Measurements from ENCODE around the gene RBM39.

RBM39 gene

DNA sequence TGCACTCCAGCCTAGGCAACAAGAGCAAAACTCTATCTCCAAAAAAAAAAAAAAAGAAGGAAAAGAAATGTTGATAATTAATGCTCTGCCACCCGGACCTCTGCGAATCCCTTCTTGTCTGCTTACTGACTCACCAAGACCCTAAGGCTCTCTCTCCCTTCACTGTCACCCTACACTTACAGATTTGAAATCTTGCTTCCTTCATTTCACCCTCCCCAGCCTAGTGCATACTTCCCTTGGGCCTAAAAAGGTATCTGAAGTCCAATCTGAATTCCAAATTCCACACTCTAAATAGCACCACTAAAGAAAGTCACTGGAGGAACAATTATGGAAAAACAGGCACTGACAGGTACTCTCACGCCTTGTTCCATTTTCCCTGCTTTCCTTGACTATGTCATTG is 20.4 kb upstream of the RBM39 start:
- TF ChIP-seq, protein P1, sequence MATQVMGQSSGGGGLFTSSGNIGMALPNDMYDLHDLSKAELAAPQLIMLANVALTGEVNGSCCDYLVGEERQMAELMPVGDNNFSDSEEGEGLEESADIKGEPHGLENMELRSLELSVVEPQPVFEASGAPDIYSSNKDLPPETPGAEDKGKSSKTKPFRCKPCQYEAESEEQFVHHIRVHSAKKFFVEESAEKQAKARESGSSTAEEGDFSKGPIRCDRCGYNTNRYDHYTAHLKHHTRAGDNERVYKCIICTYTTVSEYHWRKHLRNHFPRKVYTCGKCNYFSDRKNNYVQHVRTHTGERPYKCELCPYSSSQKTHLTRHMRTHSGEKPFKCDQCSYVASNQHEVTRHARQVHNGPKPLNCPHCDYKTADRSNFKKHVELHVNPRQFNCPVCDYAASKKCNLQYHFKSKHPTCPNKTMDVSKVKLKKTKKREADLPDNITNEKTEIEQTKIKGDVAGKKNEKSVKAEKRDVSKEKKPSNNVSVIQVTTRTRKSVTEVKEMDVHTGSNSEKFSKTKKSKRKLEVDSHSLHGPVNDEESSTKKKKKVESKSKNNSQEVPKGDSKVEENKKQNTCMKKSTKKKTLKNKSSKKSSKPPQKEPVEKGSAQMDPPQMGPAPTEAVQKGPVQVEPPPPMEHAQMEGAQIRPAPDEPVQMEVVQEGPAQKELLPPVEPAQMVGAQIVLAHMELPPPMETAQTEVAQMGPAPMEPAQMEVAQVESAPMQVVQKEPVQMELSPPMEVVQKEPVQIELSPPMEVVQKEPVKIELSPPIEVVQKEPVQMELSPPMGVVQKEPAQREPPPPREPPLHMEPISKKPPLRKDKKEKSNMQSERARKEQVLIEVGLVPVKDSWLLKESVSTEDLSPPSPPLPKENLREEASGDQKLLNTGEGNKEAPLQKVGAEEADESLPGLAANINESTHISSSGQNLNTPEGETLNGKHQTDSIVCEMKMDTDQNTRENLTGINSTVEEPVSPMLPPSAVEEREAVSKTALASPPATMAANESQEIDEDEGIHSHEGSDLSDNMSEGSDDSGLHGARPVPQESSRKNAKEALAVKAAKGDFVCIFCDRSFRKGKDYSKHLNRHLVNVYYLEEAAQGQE (IDR thresholded peaks at IDR 0.05; ENCODE audit: insufficient read depth in 1 of 2, low read depth in 2 of 2, low read length in 2 of 2), result no peak
- TF ChIP-seq FOXP2 (optimal IDR thresholded peaks at IDR 0.05; ENCODE audit: borderline replicate concordance, extremely low read depth, extremely low read length, insufficient read depth) (no peak), POLR2AphosphoS5 (IDR thresholded peaks at IDR 0.05; ENCODE audit: low read depth, low read length) (no peak), SIN3A (IDR thresholded peaks at IDR 0.05; ENCODE audit: borderline replicate concordance, insufficient read depth, low read length) (no peak), TAF1 (IDR thresholded peaks at IDR 0.05; ENCODE audit: borderline replicate concordance, insufficient read depth, low read length) (no peak)

DNA sequence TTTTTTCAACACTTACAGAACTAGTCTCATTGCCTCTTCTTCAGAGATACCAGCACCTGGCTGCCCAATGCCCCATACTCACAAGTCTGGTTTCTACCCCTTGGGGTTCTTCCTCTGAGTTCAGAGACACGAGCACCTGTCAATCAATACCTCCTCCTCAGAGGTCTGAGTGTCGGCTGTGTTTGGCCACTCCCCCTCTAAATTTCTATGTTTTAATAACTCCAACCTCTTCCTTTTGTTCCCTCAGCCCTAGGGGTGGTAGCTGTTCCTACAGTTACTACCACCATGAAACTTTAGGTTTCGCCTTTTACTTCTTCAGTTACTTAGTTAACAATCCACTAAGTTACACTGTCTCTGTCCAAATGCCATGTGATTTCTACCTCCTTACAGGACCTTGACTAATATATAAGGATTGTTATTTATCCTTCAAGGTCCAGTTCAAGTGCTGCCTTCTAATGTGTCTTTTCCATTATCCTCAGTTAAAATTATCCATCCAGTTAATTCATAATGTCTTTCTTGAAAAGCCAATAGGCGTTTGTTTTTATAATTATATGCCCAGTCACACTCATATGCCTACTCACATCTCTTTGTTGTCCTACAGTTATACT is 15.1 kb upstream of the RBM39 start:
- TF ChIP-seq SIN3A (IDR thresholded peaks at IDR 0.05; ENCODE audit: borderline replicate concordance, insufficient read depth, low read length) (no peak), FOXP2 (optimal IDR thresholded peaks at IDR 0.05; ENCODE audit: borderline replicate concordance, extremely low read depth, extremely low read length, insufficient read depth) (no peak), POLR2AphosphoS5 (IDR thresholded peaks at IDR 0.05; ENCODE audit: low read depth, low read length) (no peak), TAF1 (IDR thresholded peaks at IDR 0.05; ENCODE audit: borderline replicate concordance, insufficient read depth, low read length) (no peak)
- TF ChIP-seq, protein P1 (IDR thresholded peaks at IDR 0.05; ENCODE audit: insufficient read depth in 1 of 2, low read depth in 2 of 2, low read length in 2 of 2), result no peak

DNA sequence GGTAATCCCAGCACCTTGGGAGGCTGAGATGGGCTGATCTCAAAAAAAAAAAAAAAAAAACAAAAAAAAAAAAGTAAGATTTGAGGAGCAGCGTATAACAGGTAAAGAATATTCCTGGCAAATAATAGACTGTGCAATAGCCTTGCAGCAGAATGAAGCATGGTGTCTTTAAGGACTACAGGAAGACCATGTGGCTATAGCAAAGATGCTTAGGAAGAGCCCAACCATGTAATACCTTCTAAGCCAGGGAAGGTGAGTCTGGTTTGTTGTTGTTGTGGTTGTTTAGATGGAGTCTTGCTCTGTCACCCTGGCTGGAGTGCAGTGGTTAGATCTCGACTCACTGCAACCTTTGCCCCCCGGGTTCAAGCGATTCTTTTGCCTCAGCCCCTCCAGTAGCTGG is 14.3 kb upstream of the RBM39 start:
- TF ChIP-seq TAF1 (IDR thresholded peaks at IDR 0.05; ENCODE audit: borderline replicate concordance, insufficient read depth, low read length), result no peak
- no peak for TF ChIP-seq POLR2AphosphoS5 (IDR thresholded peaks at IDR 0.05; ENCODE audit: low read depth, low read length)
- TF ChIP-seq, protein P1 (IDR thresholded peaks at IDR 0.05; ENCODE audit: insufficient read depth in 1 of 2, low read depth in 2 of 2, low read length in 2 of 2), result no peak
- no peak for TF ChIP-seq FOXP2 (optimal IDR thresholded peaks at IDR 0.05; ENCODE audit: borderline replicate concordance, extremely low read depth, extremely low read length, insufficient read depth)
- no peak for TF ChIP-seq SIN3A (IDR thresholded peaks at IDR 0.05; ENCODE audit: borderline replicate concordance, insufficient read depth, low read length)

DNA sequence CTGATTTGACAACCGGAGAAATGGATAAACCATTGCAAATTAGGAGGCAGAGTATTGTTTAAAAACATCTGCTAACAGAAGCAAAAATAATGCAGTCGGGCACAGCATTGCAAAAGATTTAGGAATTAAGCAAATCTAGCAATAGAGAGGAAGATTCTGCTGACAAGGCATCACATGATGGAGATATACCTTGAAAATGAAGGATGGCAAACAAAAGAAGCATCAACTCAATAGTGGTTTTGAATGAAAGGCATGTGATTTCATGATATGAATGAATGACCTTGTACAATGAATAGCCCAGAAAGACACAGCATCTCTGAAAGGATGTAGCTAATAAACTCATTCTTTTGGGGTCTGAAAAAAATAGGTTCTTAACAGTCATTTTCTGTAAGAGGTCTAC is 8.6 kb upstream of the RBM39 start:
- TF ChIP-seq POLR2AphosphoS5 (IDR thresholded peaks at IDR 0.05; ENCODE audit: low read depth, low read length), result no peak
- TF ChIP-seq FOXP2 (optimal IDR thresholded peaks at IDR 0.05; ENCODE audit: borderline replicate concordance, extremely low read depth, extremely low read length, insufficient read depth), result no peak
- TF ChIP-seq TAF1 (IDR thresholded peaks at IDR 0.05; ENCODE audit: borderline replicate concordance, insufficient read depth, low read length), result no peak
- TF ChIP-seq SIN3A (IDR thresholded peaks at IDR 0.05; ENCODE audit: borderline replicate concordance, insufficient read depth, low read length), result no peak
- TF ChIP-seq, protein P1 (IDR thresholded peaks at IDR 0.05; ENCODE audit: insufficient read depth in 1 of 2, low read depth in 2 of 2, low read length in 2 of 2), result no peak

Data from PFSK-1 (cell line).